HG03025 (cell line): ENCODE data around the gene CLDN3.
"Not testable (repeated sequence)": the region's sequence is repeated elsewhere in the genome, so short reads cannot be mapped to it uniquely, and the experiment has no call there.

ENCODE experiments used
- ATAC-seq: cut with Tn5 transposase; IDR thresholded peaks from one replicate; pipeline ENCODE4 v1.9.1; 2021; ENCODE audit warnings: mild to moderate bottlenecking, moderate library complexity; ENCODE audit not compliant: unreplicated experiment, low FRiP score

The CLDN3 gene

GRCh38 chr7:73770002-73770859 lies at the start of gene CLDN3:
Gene CLDN3 (minus strand): TSS chr7:73770270. CDS start chr7:73770049, 221 bp downstream.
- no peak for ATAC-seq

GRCh38 chr7:73817121-73817520 lies 47.1 kb upstream of the CLDN3 start:
- ATAC-seq = no peak

- ATAC-seq = no peak
These were observed 45.4 kb upstream of the CLDN3 start for GRCh38 chr7:73815436-73815835.

- no peak for ATAC-seq
These were observed 42.9 kb upstream of the CLDN3 start for GRCh38 chr7:73812996-73813395.

- no peak for ATAC-seq
These were observed 41.7 kb upstream of the CLDN3 start for GRCh38 chr7:73811760-73812168.

- ATAC-seq = no peak
These were observed 40.9 kb upstream of the CLDN3 start for GRCh38 chr7:73810998-73811360.

- ATAC-seq = no peak
These were observed 39.4 kb upstream of the CLDN3 start for GRCh38 chr7:73809467-73809951.

GRCh38 chr7:73802459-73802858 lies 32.4 kb upstream of the CLDN3 start:
- no peak for ATAC-seq

GRCh38 chr7:73801577-73801976 lies 31.5 kb upstream of the CLDN3 start:
- ATAC-seq = no peak

- ATAC-seq = no peak
These were observed 29.4 kb upstream of the CLDN3 start for GRCh38 chr7:73799282-73800141.

- not testable (repeated sequence) for ATAC-seq
These were observed 27.1 kb upstream of the CLDN3 start for GRCh38 chr7:73797176-73797575.

GRCh38 chr7:73796656-73797055 lies 26.6 kb upstream of the CLDN3 start:
- not testable (repeated sequence) for ATAC-seq

GRCh38 chr7:73795188-73795587 lies 25.1 kb upstream of the CLDN3 start:
- ATAC-seq = not testable (repeated sequence)

GRCh38 chr7:73791170-73791690 lies 21.2 kb upstream of the CLDN3 start:
- not testable (repeated sequence) for ATAC-seq

GRCh38 chr7:73789051-73789450 lies 19.0 kb upstream of the CLDN3 start:
- no peak for ATAC-seq

GRCh38 chr7:73787786-73788048 lies 17.6 kb upstream of the CLDN3 start:
- ATAC-seq = not testable (repeated sequence)

GRCh38 chr7:73786588-73786987 lies 16.5 kb upstream of the CLDN3 start:
- no peak for ATAC-seq

- no peak for ATAC-seq
These were observed 9.4 kb upstream of the CLDN3 start for GRCh38 chr7:73779517-73779916.

- ATAC-seq = no peak
These were observed 8.8 kb upstream of the CLDN3 start for GRCh38 chr7:73778801-73779389.

- ATAC-seq = no peak
These were observed 4.9 kb upstream of the CLDN3 start for GRCh38 chr7:73774923-73775322.
